OCI-LY7 (cell line): Measurements from ENCODE around the gene PARD6G. TPM values are rescaled to one million over a fixed set of nuclear protein-coding genes. Genes with fewer than 3 reads are reported as not detected.

Source experiments
- BruUV-seq: library from RNA; stranded (reverse); fragments of 400-500 nt; replicated peaks from 2 replicates; lab custom pipeline; 2021; lab: Mats Ljungman, UMichigan
- CTCF ChIA-PET: fragments of 300-600 bp; sonication (Branson Sonifier 250); formaldehyde crosslinking; loops from one replicate; lab custom pipeline; 2022; ENCODE audit warnings: antibody characterized with exemption; ENCODE audit not compliant: unreplicated experiment; lab: Charles Lee
- POLR2A ChIA-PET: fragments of 300-600 bp; sonication (Branson Sonifier 250); formaldehyde crosslinking; loops from one replicate; lab custom pipeline; 2022; ENCODE audit warnings: antibody characterized with exemption; lab: Charles Lee
- DNase-seq: peaks from one replicate; pipeline ENCODE4 v3.0.0-alpha.2; 2015; ENCODE audit warnings: low spot score
- H2AFZ ChIP-seq: fragments of 200-600 bp; sonication (generic), shearing (Covaris generic); 2 replicates; pipeline ENCODE4 v1.6.1; 2014; ENCODE audit warnings: mild to moderate bottlenecking, antibody characterized with exemption, low read length, moderate library complexity
- H3K27ac ChIP-seq: fragments of 200-600 bp; sonication (generic); 2 replicates; pipeline ENCODE4 v1.5.1; 2014; ENCODE audit warnings: mixed run types, low read depth, mild to moderate bottlenecking, moderate library complexity, low read length, inconsistent platforms; ENCODE audit not compliant: poor library complexity, severe bottlenecking
- H3K36me3 ChIP-seq: fragments of 200-600 bp; sonication (generic); 2 replicates; pipeline ENCODE4 v1.6.1; 2014; ENCODE audit warnings: mild to moderate bottlenecking, antibody characterized with exemption, low read length, moderate library complexity, mixed read lengths; ENCODE audit not compliant: insufficient read depth
- H3K4me1 ChIP-seq: fragments of 200-600 bp; sonication (generic); 2 replicates; pipeline ENCODE4 v1.5.1; 2014; ENCODE audit warnings: mild to moderate bottlenecking, low read length; ENCODE audit not compliant: insufficient read depth, poor library complexity, severe bottlenecking
- H3K4me2 ChIP-seq: fragments of 200-600 bp; sonication (generic); 2 replicates; pipeline ENCODE4 v1.6.1; 2014; ENCODE audit warnings: mild to moderate bottlenecking, low read length
- H3K4me3 ChIP-seq: fragments of 200-600 bp; sonication (generic); 2 replicates; pipeline ENCODE4 v1.5.1; 2014; ENCODE audit warnings: mild to moderate bottlenecking, low read depth, low read length; ENCODE audit not compliant: poor library complexity, severe bottlenecking
- H3K79me2 ChIP-seq: fragments of 200-600 bp; sonication (generic); 2 replicates; pipeline ENCODE4 v1.6.1; 2016; ENCODE audit warnings: low read depth, mild to moderate bottlenecking, low read length, moderate library complexity, mixed read lengths; ENCODE audit not compliant: insufficient read depth
- H3K9me2 ChIP-seq: fragments of 200-600 bp; sonication (generic); 2 replicates; pipeline ENCODE4 v1.6.1; 2016; ENCODE audit warnings: mild to moderate bottlenecking, low read length, mixed read lengths; ENCODE audit not compliant: insufficient read depth
- H3K9me3 ChIP-seq: fragments of 200-600 bp; sonication (generic); 2 replicates; pipeline ENCODE4 v1.6.1; 2014; ENCODE audit warnings: mild to moderate bottlenecking, mixed run types, low read length, mixed read lengths
- H4K20me1 ChIP-seq: fragments of 200-600 bp; sonication (generic); 2 replicates; pipeline ENCODE4 v1.6.1; 2014; ENCODE audit warnings: mild to moderate bottlenecking, antibody characterized with exemption, low read length, moderate library complexity, mixed read lengths; ENCODE audit not compliant: insufficient read depth
- CTCF ChIP-seq: fragments of 200-600 bp; sonication (generic); conservative IDR thresholded peaks from 2 replicates; pipeline ENCODE4 v1.5.1; 2014; ENCODE audit warnings: mild to moderate bottlenecking, antibody characterized with exemption, low read length, moderate library complexity, mixed read lengths
- EZH2phosphoT487 ChIP-seq: fragments of 200-600 bp; sonication (generic); IDR thresholded peaks from 2 replicates; pipeline ENCODE4 v1.6.1; 2018; ENCODE audit warnings: low read depth, borderline replicate concordance, mild to moderate bottlenecking, mixed run types, antibody characterized with exemption, low read length, moderate library complexity, mixed read lengths
- intact Hi-C: fragments of 100-400 bp; cut with micrococcal nuclease; formaldehyde crosslinking; loops from one replicate; pipeline ENCODE4 v1.10.0; 2022; ENCODE audit not compliant: unreplicated experiment
- total RNA-seq, 2 experiments: library from RNA; depleted of rRNA in 1 of 2; stranded (reverse); fragments of >200 nt in 1 of 2; shearing (Covaris generic) in 1 of 2; gene quantifications; 2 replicates each; pipeline ENCODE4 v1.2.3, GENCODE V29; 2014 to 2022

The PARD6G gene
- total RNA-seq, 2 experiments from 2014 or later: 0.03 TPM; not detected in 1

GRCh38 chr18:80108739-80109675 lies 138.3 kb downstream of the PARD6G start, which contains the start of gene ADNP2:
Gene ADNP2, plus strand, starts transcription at chr18:80109262. Its CDS starts 8,281 bp downstream, at chr18:80117543.
- Histone ChIP-seq H3K4me3 (peak within 1 kb of the TSS; percentile 78), H3K36me3 (peaks cover 28% of the 10 kb centered on the region), H3K9me2 (no peaks in the 10 kb centered on the region), H3K27ac (peak within 1 kb of the TSS; percentile 69), H2AFZ (peak within 1 kb of the TSS; percentile 87), H3K4me2 (peak within 1 kb of the TSS; percentile 91), H4K20me1 (peaks cover 11% of the 10 kb centered on the region), H3K4me1 (peaks cover 23% of the 10 kb centered on the region), H3K79me2 (peaks cover 43% of the 10 kb centered on the region), H3K9me3 (no peaks in the 10 kb centered on the region)
- no peak for TF ChIP-seq CTCF
- TF ChIP-seq EZH2phosphoT487: no peak
- no TSS peak for BruUV-seq
- ChIA-PET POLR2A (no interaction called here), CTCF (no interaction called here)
- DNase-seq: peak; percentile 86
- intact Hi-C loops: loop anchor here (5.0 kb wide), 1 partner anchor 77 kb away; the partner anchor contains the start of gene RBFA

GRCh38 chr18:80108121-80108536 lies 139.2 kb downstream of the PARD6G start:
- CTCF ChIA-PET: no interaction called here
- no peak overlapping the region for H3K4me2 ChIP-seq
- no peak for TF ChIP-seq EZH2phosphoT487
- no peak for TF ChIP-seq CTCF
- no peak overlapping the region; the same call in 1 of the 2 replicates for H2AFZ ChIP-seq
- H3K79me2 ChIP-seq: peaks cover 35% of the 10 kb centered on the region
- no peak overlapping the region for H3K27ac ChIP-seq
- H3K4me1 ChIP-seq: peaks cover 23% of the 10 kb centered on the region
- no peaks in the 10 kb centered on the region for H3K9me2 ChIP-seq
- no TSS peak for BruUV-seq
- H3K4me3 ChIP-seq: no peak overlapping the region
- no peaks in the 10 kb centered on the region for H3K9me3 ChIP-seq
- peaks cover 23% of the 10 kb centered on the region for H3K36me3 ChIP-seq
- intact Hi-C loops: loop anchor here (5.0 kb wide), 1 partner anchor 76 kb away; the partner anchor contains the start of gene RBFA
- POLR2A ChIA-PET: no interaction called here
- DNase-seq: no peak
- H4K20me1 ChIP-seq: peaks cover 11% of the 10 kb centered on the region
